Measurements from ENCODE around the gene PTPN22. TPM values are rescaled to one million over a fixed set of nuclear protein-coding genes. Genes with fewer than 3 reads are reported as not detected.

PTPN22 gene
- total RNA-seq, 1 donor from 2014 or later, result 14.1 TPM

- TF ChIP-seq, protein P1, sequence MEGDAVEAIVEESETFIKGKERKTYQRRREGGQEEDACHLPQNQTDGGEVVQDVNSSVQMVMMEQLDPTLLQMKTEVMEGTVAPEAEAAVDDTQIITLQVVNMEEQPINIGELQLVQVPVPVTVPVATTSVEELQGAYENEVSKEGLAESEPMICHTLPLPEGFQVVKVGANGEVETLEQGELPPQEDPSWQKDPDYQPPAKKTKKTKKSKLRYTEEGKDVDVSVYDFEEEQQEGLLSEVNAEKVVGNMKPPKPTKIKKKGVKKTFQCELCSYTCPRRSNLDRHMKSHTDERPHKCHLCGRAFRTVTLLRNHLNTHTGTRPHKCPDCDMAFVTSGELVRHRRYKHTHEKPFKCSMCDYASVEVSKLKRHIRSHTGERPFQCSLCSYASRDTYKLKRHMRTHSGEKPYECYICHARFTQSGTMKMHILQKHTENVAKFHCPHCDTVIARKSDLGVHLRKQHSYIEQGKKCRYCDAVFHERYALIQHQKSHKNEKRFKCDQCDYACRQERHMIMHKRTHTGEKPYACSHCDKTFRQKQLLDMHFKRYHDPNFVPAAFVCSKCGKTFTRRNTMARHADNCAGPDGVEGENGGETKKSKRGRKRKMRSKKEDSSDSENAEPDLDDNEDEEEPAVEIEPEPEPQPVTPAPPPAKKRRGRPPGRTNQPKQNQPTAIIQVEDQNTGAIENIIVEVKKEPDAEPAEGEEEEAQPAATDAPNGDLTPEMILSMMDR (IDR thresholded peaks at IDR 0.05), result no peak
- H3K36me3 ChIP-seq, result no peaks in the 10 kb centered on the region
- H3K4me1 ChIP-seq, result peaks cover 21% of the 10 kb centered on the region
- no peaks in the 10 kb centered on the region for H3K9me3 ChIP-seq
- DNase-seq (no peak), ATAC-seq (no peak)
- no peak overlapping the region for H3K4me3 ChIP-seq
- no peak overlapping the region for H3K27ac ChIP-seq
- intact Hi-C loops (cut with DNase I), result no loop called here
- no peaks in the 10 kb centered on the region for H3K27me3 ChIP-seq (ENCODE audit: low read depth)
These were observed 10.6 kb downstream of the PTPN22 start for GRCh38 chr1:113860891-113861290.

DNA sequence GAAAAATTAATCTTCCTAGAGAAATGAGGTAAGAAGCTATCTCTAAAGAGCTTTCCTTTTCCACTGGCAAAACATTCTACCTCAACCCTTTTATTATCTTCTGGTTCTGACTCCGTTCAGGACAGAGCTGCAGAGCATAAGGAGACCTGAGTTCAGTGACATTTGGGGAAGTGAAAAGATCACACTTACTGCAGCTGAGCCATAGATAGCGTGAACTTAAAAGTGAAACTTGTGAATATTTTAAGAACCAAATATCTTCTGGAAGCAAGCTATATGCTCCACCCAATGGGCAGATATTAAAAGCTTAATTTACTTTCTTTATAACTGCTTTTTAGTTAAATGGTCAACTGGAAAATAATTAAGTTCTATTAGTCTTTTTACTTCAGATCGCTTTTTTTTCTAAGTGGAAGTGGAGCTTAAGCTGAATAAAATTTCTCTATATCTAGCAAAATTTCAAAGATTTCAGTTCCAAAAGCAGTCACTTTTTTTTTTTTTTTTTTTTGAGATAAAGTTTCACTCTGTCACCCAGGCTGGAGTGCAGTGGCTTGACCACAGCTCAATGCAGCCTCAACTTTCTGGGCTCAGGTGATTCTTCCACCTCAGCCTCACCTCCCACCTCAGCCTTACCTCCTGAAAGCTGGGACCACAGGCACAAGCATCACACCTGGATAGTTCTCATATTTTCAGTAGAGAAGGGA is 11.9 kb downstream of the PTPN22 start:
- intact Hi-C loops (cut with DNase I), result no loop called here
- H3K4me3 ChIP-seq, result no peak overlapping the region
- no peaks in the 10 kb centered on the region for H3K27me3 ChIP-seq (ENCODE audit: low read depth)
- no peaks in the 10 kb centered on the region for H3K36me3 ChIP-seq
- peaks cover 21% of the 10 kb centered on the region for H3K4me1 ChIP-seq
- peak overlapping the region; percentile 32 for H3K27ac ChIP-seq
- TF ChIP-seq, protein P1 (IDR thresholded peaks at IDR 0.05), result no peak
- no peaks in the 10 kb centered on the region for H3K9me3 ChIP-seq
- peak in 1 of 2 donors; percentile 62 for ATAC-seq
- DNase-seq, result no peak

GRCh38 chr1:113858982-113859381 is 12.5 kb downstream of the PTPN22 start:
- no peaks in the 10 kb centered on the region for H3K27me3 ChIP-seq (ENCODE audit: low read depth)
- H3K27ac ChIP-seq, result no peak overlapping the region
- no peaks in the 10 kb centered on the region for H3K36me3 ChIP-seq
- intact Hi-C loops (cut with DNase I), result no loop called here
- no peak for ATAC-seq
- TF ChIP-seq, protein P1 (IDR thresholded peaks at IDR 0.05), result no peak
- peaks cover 21% of the 10 kb centered on the region for H3K4me1 ChIP-seq
- no peak for DNase-seq
- no peaks in the 10 kb centered on the region for H3K9me3 ChIP-seq
- no peak overlapping the region for H3K4me3 ChIP-seq

DNA sequence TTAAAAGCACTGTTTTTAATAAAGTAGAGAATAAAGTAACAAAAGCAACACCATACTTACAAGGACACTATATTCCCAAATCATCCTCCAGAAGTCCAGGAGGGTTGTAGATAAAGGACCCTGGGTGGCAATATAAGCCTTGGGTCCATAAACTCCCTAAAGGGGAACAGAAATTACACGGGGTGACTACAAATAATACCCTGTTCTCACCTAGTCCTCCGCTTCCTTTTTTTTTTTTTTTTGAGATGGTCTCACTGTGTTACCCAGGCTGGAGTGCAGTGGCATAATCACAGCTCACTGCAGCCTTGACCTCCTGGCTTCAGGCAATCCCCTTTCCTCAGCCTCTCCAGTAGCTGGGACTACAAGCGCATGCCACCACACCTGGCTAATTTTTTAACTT is 13.1 kb downstream of the PTPN22 start:
- Histone ChIP-seq H3K4me1 (peaks cover 21% of the 10 kb centered on the region), H3K27me3 (ENCODE audit: low read depth) (no peaks in the 10 kb centered on the region), H3K4me3 (no peak overlapping the region), H3K36me3 (no peaks in the 10 kb centered on the region), H3K27ac (no peak overlapping the region), H3K9me3 (no peaks in the 10 kb centered on the region)
- TF ChIP-seq, protein P1 (IDR thresholded peaks at IDR 0.05), result no peak
- ATAC-seq, result peak in 1 of 2 donors; percentile 32
- DNase-seq, result no peak
- intact Hi-C loops (cut with DNase I), result no loop called here

GRCh38 chr1:113857776-113858175 is 13.7 kb downstream of the PTPN22 start:
- H3K4me1 ChIP-seq, result peaks cover 21% of the 10 kb centered on the region
- no peaks in the 10 kb centered on the region for H3K27me3 ChIP-seq (ENCODE audit: low read depth)
- no peak overlapping the region for H3K4me3 ChIP-seq
- ATAC-seq (no peak), DNase-seq (no peak)
- H3K9me3 ChIP-seq, result no peaks in the 10 kb centered on the region
- H3K36me3 ChIP-seq, result no peaks in the 10 kb centered on the region
- TF ChIP-seq, protein P1 (IDR thresholded peaks at IDR 0.05), result no peak
- H3K27ac ChIP-seq, result no peak overlapping the region
- intact Hi-C loops (cut with DNase I), result no loop called here

Data from lower lobe of right lung (tissue), 2 donors.